Ovary (tissue), 9 donors: Measurements from ENCODE around the gene PIP. TPM values are rescaled to one million over a fixed set of nuclear protein-coding genes. Genes with fewer than 3 reads are reported as not detected.

ENCODE experiments used
- DNase-seq, 5 donors: peaks; one replicate each; pipeline ENCODE4 v3.0.0-alpha.2; 2019 to 2020
- H3K27ac ChIP-seq, 2 donors: fragments of 200-600 bp; one replicate each; pipeline versions ENCODE4 v1.5.1 to v1.8.0; 2019 to 2022
- H3K27me3 ChIP-seq: fragments of 200-600 bp; one replicate; pipeline ENCODE4 v1.8.0; 2022
- H3K36me3 ChIP-seq: fragments of 200-600 bp; sonication (generic); one replicate; pipeline ENCODE4 v1.5.1; 2019
- H3K4me1 ChIP-seq: one replicate; pipeline ENCODE4 v1.8.1; 2013; ENCODE audit warnings: mild to moderate bottlenecking, moderate library complexity; ENCODE audit not compliant: insufficient read depth
- H3K4me3 ChIP-seq: fragments of 200-600 bp; sonication (generic); one replicate; pipeline ENCODE4 v1.5.1; 2017
- H3K9me3 ChIP-seq, 2 donors: fragments of 200-600 bp in 1 of 2; sonication (generic) in 1 of 2; one replicate each; pipeline versions ENCODE4 v1.5.1 to v1.8.1; 2013 to 2019; ENCODE audit warnings: mild to moderate bottlenecking in 1 of 2, moderate library complexity in 1 of 2
- EP300 ChIP-seq: sonication (generic); formaldehyde crosslinking; IDR thresholded peaks from one replicate; pipeline ENCODE4 v1.6.1; 2017; ENCODE audit warnings: antibody characterized with exemption
- POLR2A ChIP-seq: fragments of 450-650 bp; IDR thresholded peaks from one replicate; pipeline ENCODE4 v1.6.1; 2017; ENCODE audit warnings: antibody characterized with exemption, mild to moderate bottlenecking, moderate library complexity
- WGBS, 3 donors: extraction: QIAGEN DNeasy Blood & Tissue Kit in 1 of 3; methylation state at CpG; one replicate each; pipeline versions ENCODE4 v1.1.5 to v1.1.7; 2013 to 2017; 5-methylcytosine and 5-hydroxymethylcytosine counted together
- intact Hi-C, 4 donors: fragments of 100-400 bp; cut with DNase I; formaldehyde crosslinking; loops; one replicate each; pipeline versions ENCODE4 v1.11.0 to v1.15.1; 2022 to 2023
- polyA plus RNA-seq, 2 donors: library from polyadenylated mRNA; stranded (reverse); fragments of 200-250 nt in 1 of 2; fragments of 350-450 nt in 1 of 2; fragmentation: Illumina TruSeq in 1 of 2; extraction: RNeasy Lipid Tissue Mini Kit (QIAGEN cat#74804) in 1 of 2; gene quantifications; one replicate each; pipeline ENCODE4 v1.2.3, GENCODE V29; 2013 to 2014
- total RNA-seq, 7 donors: library from RNA; depleted of rRNA in 2 of 7; stranded (reverse); fragments of >200 nt in 2 of 7; fragmentation: NEBNext Ultra II Directional in 3 of 7; extraction: Animal tissue kit (Norgen Biotek cat#: 25700) in 3 of 7; gene quantifications; one replicate each; pipeline versions ENCODE4 v1.1.0 to v1.2.4, GENCODE V29; 2016 to 2023
- TF ChIP-seq, protein P1 (sequence below), 3 donors: fragments of 450-650 bp in 2 of 3; fragments of 200-600 bp in 1 of 3; IDR thresholded peaks; one replicate each; pipeline versions ENCODE4 v1.5.1 to v1.8.0; 2016 to 2022; ENCODE audit warnings: antibody characterized with exemption in 3 of 3, mild to moderate bottlenecking in 1 of 3
- donor health status: DM: no; HTN: no; CAD: no; lungs with moderate emphysema.
- donor health status: DM: no; HTN: no; CAD: no.
- donor health status: Bipolar disorder and iron deficiency.
- donor health status: DM: yes; HTN: yes; CAD: no.
- donor health status: DM: no; HTN: no; CAD: no.
- donor health status: DM: yes; HTN: yes; CAD: no.

Gene PIP
- total and polyA plus RNA-seq, 9 donors, result 0.92 to 4.9 TPM; not detected in 7

DNA sequence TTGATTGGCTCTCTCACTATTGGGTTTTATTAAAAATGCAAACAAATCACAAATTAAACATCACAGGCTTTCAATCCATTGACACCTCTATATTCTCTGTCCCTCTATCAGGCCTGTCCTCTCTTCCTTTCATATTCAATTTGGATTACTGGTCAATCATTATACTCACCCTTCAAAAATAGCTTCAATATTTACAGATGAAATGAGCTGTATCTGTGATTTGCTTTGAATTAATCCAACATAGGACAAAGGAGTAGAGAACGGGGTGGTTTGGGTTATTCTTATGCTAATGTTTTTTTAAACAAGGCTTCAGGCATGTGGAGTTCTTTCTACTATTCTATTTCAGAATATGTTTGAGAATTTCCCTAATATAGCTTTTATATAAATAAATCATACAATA is 53.7 kb downstream of the PIP start:
- Histone ChIP-seq H3K36me3 (no peaks in the 10 kb centered on the region), H3K9me3 (no peaks in the 10 kb centered on the region), H3K4me1 (no peaks in the 10 kb centered on the region), H3K4me3 (no peak overlapping the region), H3K27me3 (no peaks in the 10 kb centered on the region), H3K27ac (no peak overlapping the region)
- no peak for TF ChIP-seq EP300
- TF ChIP-seq POLR2A, result no peak
- TF ChIP-seq, protein P1, sequence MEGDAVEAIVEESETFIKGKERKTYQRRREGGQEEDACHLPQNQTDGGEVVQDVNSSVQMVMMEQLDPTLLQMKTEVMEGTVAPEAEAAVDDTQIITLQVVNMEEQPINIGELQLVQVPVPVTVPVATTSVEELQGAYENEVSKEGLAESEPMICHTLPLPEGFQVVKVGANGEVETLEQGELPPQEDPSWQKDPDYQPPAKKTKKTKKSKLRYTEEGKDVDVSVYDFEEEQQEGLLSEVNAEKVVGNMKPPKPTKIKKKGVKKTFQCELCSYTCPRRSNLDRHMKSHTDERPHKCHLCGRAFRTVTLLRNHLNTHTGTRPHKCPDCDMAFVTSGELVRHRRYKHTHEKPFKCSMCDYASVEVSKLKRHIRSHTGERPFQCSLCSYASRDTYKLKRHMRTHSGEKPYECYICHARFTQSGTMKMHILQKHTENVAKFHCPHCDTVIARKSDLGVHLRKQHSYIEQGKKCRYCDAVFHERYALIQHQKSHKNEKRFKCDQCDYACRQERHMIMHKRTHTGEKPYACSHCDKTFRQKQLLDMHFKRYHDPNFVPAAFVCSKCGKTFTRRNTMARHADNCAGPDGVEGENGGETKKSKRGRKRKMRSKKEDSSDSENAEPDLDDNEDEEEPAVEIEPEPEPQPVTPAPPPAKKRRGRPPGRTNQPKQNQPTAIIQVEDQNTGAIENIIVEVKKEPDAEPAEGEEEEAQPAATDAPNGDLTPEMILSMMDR (IDR thresholded peaks at IDR 0.05), result no peak
- 41 to 47% (median 45%) methylated on average over 1 of the region's 1 CpG for WGBS, 3 donors
- DNase-seq, result no peak
- intact Hi-C loops, result no loop called here

DNA sequence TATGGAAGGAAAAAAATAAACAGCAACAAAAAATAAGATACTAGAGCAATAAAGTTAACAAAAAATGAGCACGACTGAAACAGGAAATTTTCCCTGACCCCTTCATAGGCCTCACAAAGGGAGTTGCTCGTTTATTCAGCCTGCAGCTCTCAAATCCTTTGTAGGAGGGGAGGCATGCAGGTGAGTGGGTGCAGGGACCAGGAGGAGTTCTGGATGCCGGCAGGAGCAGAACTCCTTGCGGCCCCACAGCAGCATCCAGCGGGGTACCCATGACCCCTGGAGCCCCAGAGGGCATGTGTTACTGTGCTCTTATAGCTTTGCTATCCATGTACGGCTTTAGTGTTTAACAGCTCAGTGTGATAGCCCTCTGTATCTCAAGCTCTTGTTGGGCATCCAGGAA is 57.1 kb downstream of the PIP start:
- intact Hi-C loops, result no loop called here
- H3K4me1 ChIP-seq, result no peaks in the 10 kb centered on the region
- WGBS, 3 donors, result 34 to 46% (median 37%) methylated on average over 6 of the region's 6 CpGs
- H3K9me3 ChIP-seq, result no peaks in the 10 kb centered on the region
- DNase-seq, result no peak
- no peak overlapping the region for H3K27ac ChIP-seq
- no peak overlapping the region for H3K4me3 ChIP-seq
- H3K36me3 ChIP-seq, result no peaks in the 10 kb centered on the region
- TF ChIP-seq POLR2A (no peak), EP300 (no peak)
- TF ChIP-seq, protein P1 (IDR thresholded peaks at IDR 0.05), result no peak
- no peaks in the 10 kb centered on the region for H3K27me3 ChIP-seq

Other genes with a start within 250 kb of the PIP start
- gene TRPV6, start 246.3 kb upstream of the PIP start, total RNA-seq, result 1 to 10 TPM in 2 of 7 donors, under 1 TPM in 1, not detected in 4; 0.51 to 9.7 (median 1.5) TPM
- gene TRPV6, start 246.3 kb upstream of the PIP start, polyA plus RNA-seq, result under 1 TPM; 0.03 to 0.19 TPM
- not detected for gene TRPV5, start 198.3 kb upstream of the PIP start, total RNA-seq
- gene TRPV5, start 198.3 kb upstream of the PIP start, polyA plus RNA-seq, result not detected
- gene LLCFC1, start 192.6 kb upstream of the PIP start, total RNA-seq, result not detected
- not detected for gene LLCFC1, start 192.6 kb upstream of the PIP start, polyA plus RNA-seq
- gene KEL, start 169.7 kb upstream of the PIP start, total RNA-seq, result 1 to 10 TPM in 2 of 7 donors, under 1 TPM in 4, not detected in 1; 0.20 to 2.5 (median 0.78) TPM
- under 1 TPM; 0.11 to 0.13 TPM for gene KEL, start 169.7 kb upstream of the PIP start, polyA plus RNA-seq
- under 1 TPM in 2 of 7 donors, not detected in 5; 0.22 TPM for gene OR9A2, start 104.9 kb upstream of the PIP start, total RNA-seq
- gene OR9A2, start 104.9 kb upstream of the PIP start, polyA plus RNA-seq, result not detected
- gene OR6V1, start 79.7 kb upstream of the PIP start, total RNA-seq, result not detected
- gene OR6V1, start 79.7 kb upstream of the PIP start, polyA plus RNA-seq, result not detected
- not detected for gene TAS2R39, start 51.3 kb downstream of the PIP start, total RNA-seq
- gene TAS2R39, start 51.3 kb downstream of the PIP start, polyA plus RNA-seq, result not detected
- gene TAS2R40, start 90.0 kb downstream of the PIP start, total RNA-seq, result not detected
- not detected for gene TAS2R40, start 90.0 kb downstream of the PIP start, polyA plus RNA-seq
- 100 to 1,000 TPM in 1 of 7 donors, 10 to 100 TPM in 6; 55.0 to 108 (median 75.7) TPM for gene GSTK1, start 131.4 kb downstream of the PIP start, total RNA-seq
- gene GSTK1, start 131.4 kb downstream of the PIP start, polyA plus RNA-seq, result 100 to 1,000 TPM in 1 of 2 donors, 10 to 100 TPM in 1; 84.9 to 138 TPM
- gene TMEM139, start 152.9 kb downstream of the PIP start, total RNA-seq, result 10 to 100 TPM in 1 of 7 donors, 1 to 10 TPM in 2, under 1 TPM in 4; 0.35 to 10.8 (median 0.61) TPM
- gene TMEM139, start 152.9 kb downstream of the PIP start, polyA plus RNA-seq, result 1 to 10 TPM in 1 of 2 donors, under 1 TPM in 1; 0.42 to 1.2 TPM
- gene CASP2, start 156.3 kb downstream of the PIP start, total RNA-seq, result 10 to 100 TPM in 5 of 7 donors, 1 to 10 TPM in 2; 7.7 to 26.6 (median 23.0) TPM
- 10 to 100 TPM in 1 of 2 donors, 1 to 10 TPM in 1; 8.0 to 23.8 TPM for gene CASP2, start 156.3 kb downstream of the PIP start, polyA plus RNA-seq
- under 1 TPM in 1 of 7 donors, not detected in 6; 0.10 TPM for gene CLCN1, start 184.0 kb downstream of the PIP start, total RNA-seq
- gene CLCN1, start 184.0 kb downstream of the PIP start, polyA plus RNA-seq, result not detected
- gene FAM131B, start 230.6 kb downstream of the PIP start, total RNA-seq, result under 1 TPM; 0.34 to 0.99 (median 0.79) TPM
- under 1 TPM; 0.29 to 0.83 TPM for gene FAM131B, start 230.6 kb downstream of the PIP start, polyA plus RNA-seq
- 100 to 1,000 TPM in 5 of 7 donors, 10 to 100 TPM in 2; 44.2 to 282 (median 195) TPM for gene ZYX, start 249.3 kb downstream of the PIP start, total RNA-seq
- 100 to 1,000 TPM in 1 of 2 donors, 10 to 100 TPM in 1; 91.8 to 109 TPM for gene ZYX, start 249.3 kb downstream of the PIP start, polyA plus RNA-seq